VCaP (cell line): ENCODE results near the gene PRKAG3.

Source experiments
- H3K27ac ChIP-seq: fragments of 450-650 bp; 2 replicates; pipeline ENCODE4 v1.5.1; 2017
- TF ChIP-seq, protein P1 (sequence below): fragments of 450-650 bp; conservative IDR thresholded peaks from 2 replicates; pipeline ENCODE4 v1.5.1; 2017; ENCODE audit warnings: mild to moderate bottlenecking, moderate library complexity

The PRKAG3 gene

DNA sequence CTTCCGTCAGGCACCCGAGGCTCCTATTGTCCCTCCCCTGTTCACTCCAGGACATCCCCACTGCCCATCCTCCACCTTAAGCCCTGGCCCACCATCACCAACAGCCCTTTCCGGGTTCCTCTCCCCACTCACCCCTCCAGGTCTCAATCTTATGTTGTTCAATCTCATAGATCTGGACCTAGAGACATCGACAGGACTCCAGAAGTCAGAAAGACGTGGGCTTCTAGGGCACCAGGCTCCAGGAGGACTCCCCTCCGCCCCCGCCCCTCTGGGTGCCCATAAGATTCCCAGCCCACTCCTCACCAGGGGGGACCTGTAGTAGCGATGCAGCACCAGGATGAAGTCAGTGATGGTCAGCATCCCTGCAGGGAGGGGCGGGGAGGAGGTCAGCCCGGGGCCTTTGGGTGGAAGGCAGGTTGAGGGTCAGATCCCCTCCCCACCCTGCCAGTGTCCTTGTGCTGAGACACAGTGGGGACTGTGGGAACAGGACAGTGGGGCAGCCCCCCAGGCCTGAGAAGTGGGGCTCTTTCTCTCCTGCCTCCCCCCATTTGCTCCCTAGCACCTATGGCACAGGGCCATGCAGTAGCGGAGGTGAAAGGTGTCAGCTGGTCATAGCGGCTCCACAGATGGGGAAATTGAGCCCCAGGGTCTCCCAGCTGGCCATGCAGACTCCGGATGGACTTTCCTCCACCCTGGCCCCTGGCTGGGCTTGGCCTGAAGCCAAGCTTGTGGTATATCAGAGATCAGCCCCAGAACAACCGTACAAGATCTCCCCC is 3.7 kb downstream of the PRKAG3 start:
- TF ChIP-seq, protein P1, sequence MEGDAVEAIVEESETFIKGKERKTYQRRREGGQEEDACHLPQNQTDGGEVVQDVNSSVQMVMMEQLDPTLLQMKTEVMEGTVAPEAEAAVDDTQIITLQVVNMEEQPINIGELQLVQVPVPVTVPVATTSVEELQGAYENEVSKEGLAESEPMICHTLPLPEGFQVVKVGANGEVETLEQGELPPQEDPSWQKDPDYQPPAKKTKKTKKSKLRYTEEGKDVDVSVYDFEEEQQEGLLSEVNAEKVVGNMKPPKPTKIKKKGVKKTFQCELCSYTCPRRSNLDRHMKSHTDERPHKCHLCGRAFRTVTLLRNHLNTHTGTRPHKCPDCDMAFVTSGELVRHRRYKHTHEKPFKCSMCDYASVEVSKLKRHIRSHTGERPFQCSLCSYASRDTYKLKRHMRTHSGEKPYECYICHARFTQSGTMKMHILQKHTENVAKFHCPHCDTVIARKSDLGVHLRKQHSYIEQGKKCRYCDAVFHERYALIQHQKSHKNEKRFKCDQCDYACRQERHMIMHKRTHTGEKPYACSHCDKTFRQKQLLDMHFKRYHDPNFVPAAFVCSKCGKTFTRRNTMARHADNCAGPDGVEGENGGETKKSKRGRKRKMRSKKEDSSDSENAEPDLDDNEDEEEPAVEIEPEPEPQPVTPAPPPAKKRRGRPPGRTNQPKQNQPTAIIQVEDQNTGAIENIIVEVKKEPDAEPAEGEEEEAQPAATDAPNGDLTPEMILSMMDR: no peak
- no peak overlapping the region for H3K27ac ChIP-seq

DNA sequence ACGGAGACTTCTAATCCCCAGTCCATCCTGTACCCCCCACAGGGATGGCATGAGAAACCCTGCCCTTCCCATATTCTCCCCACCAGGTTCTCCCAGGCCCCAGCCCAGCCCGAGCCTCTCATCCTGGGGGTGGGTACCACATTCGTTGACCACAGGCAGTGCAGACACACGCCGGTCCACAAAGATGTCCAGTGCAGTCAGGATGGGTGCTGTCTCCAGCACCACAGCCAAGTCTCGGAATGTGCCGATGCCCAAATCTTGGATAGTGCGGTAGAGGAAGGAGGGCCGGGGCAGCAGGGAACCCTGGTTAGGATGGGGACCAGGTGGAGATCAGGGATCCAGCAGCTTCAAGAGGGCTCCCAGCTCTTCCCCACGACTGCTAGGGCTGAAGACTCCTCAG is 4.8 kb downstream of the PRKAG3 start:
- TF ChIP-seq, protein P1: no peak
- no peak overlapping the region for H3K27ac ChIP-seq

DNA sequence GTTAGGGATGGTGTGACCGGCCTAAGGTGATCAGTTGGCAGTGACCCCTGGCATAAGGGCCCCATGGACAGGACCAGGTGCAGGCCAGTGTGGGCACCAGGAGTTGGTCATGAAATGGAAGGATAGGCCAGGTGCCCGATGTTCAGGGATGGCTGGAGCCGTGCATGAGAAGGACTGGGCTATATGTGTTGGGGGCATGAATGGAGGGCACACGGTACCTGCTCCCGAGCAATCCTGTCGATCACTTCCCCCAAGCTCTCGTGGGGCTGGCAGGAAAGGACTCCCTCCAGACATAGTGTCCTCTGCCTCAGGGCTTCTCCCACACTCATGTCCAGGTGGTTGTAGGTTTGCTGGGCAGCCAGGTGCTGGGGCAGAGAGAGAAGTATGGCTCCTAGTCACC is 7.6 kb downstream of the PRKAG3 start:
- H3K27ac ChIP-seq: no peak overlapping the region
- TF ChIP-seq, protein P1: no peak

DNA sequence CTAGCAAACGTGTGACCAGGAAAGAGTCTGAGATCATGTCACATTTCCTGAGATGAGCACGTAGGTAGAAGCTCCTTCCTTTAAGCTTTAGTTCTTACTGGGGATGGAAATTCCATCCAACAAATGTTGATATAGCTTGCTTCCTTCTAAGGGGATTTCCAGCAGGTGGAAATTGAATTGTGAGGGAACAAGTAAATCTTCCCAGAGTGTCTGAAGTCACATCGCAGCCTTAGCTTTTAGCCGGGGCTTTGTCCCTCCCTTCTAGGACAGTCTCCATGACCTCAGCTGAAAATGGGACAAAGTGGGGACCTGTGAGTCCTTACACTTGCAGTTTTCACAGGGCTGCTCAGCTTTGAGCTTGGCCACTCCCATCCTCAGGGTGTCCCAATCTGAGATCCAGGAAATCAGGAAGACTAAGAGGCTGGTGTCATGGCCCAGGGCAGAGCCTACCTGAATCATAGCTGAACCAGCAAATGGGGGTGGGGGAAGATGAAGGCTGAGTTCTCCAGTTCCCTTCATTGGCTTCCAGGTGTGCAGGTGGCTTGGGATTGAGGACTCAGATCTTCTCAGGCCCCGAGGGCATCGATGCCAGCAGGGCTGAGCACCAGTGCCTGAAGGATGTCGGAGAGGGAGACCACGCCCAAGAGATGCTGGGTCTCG is 8.3 kb downstream of the PRKAG3 start:
- no peak overlapping the region for H3K27ac ChIP-seq

DNA sequence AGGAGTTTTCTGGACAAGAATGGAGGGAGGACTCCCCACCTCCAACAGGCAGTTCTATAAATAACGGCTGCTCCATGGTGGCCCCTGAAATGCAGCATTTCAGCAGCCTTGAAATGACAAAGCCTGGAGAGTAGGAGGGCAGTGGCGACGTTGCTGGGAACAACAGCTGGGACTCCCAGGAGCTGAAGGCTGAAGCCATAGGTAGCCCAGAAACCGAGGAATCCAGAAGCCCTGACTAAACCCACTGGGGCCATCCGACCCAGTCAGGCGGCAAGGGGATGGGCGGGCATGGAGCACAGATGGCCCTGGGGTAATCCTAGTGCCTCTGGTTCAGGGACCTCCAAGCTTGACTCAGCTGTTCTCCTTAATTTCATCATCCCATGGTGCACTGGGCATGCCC is 9.0 kb downstream of the PRKAG3 start:
- TF ChIP-seq, protein P1: no peak
- no peak overlapping the region for H3K27ac ChIP-seq

More for the DNA sequence above, 8.3 kb downstream of the PRKAG3 start:
- TF ChIP-seq, protein P1: no peak

DNA sequence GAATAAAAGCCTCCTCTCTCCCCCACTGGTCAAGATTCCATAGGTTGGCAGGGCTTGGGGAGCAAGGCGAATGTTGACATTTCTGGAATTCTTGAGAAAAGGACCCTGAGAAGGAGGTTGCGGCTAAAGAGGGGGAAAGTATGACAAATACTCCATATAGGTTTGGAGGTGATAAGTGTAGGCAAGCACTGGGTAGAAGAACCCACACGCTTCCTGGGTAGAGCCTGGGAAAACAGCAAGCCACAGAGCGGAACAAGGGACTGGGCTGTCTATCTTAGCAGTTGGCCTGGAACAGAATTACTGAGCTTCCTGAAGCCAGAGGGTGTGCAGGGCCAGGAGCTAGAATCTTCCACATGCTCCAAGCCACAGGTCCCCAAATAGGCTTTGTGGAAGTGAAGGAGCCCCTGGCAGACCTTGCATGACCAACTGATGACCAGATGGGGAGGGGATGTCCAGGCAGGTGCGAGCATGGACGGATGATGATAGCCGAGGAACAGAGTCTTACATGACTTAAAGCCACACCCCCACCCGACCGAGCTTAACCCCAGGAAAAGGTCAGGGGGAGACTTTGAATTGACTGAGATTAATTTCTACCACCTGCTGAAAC is 9.9 kb downstream of the PRKAG3 start:
- no peak overlapping the region for H3K27ac ChIP-seq
- TF ChIP-seq, protein P1: no peak

DNA sequence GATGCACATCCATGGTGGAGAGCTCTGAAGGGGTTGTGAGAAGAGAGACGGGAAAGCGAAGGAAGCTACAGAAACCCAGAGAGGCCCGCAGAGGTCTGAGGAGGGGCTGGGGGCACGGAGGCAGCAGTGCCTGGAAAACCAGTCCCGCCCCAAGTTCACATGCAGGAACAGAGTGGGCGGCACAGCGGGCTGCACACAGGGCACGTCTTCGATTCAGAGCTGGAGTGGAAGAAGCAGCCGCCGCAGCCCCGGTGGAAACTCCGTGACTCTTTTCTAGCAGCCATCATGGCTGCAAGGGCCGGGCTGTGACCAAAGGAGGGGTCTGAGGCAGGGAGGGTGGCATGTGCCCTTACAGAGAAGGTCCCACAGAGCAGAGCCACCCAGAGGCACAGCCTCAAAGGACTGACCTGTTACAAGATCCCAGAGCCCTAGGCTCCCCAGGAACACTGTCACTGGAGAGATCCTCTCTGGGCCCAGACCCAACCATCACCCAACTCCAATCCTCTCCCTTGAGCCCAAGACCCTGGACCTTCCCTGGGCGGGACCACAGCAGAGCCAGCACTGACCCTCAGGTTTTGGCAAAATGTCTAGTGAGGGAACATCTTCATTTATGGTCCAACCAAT is 10.7 kb downstream of the PRKAG3 start:
- H3K27ac ChIP-seq: no peak overlapping the region
- TF ChIP-seq, protein P1: no peak
